Suprapubic skin (tissue), 4 donors: Measurements from ENCODE around the gene TTC23.

Experiments
- CTCF ChIP-seq, 2 donors: fragments of 200-600 bp in 1 of 2; fragments of 450-650 bp in 1 of 2; sonication (generic) in 1 of 2; IDR thresholded peaks; one replicate each; pipeline ENCODE4 v1.5.1; 2016 to 2019; ENCODE audit warnings: antibody characterized with exemption in 2 of 2, mild to moderate bottlenecking in 1 of 2, moderate library complexity in 1 of 2
- EP300 ChIP-seq: sonication (generic); formaldehyde crosslinking; IDR thresholded peaks from one replicate; pipeline ENCODE4 v1.6.1; 2017; ENCODE audit warnings: antibody characterized with exemption
- POLR2A ChIP-seq, 2 donors: fragments of 450-650 bp; IDR thresholded peaks; one replicate each; pipeline ENCODE4 v1.6.1; 2017; ENCODE audit warnings: antibody characterized with exemption in 2 of 2, mild to moderate bottlenecking in 2 of 2, moderate library complexity in 2 of 2
- POLR2AphosphoS5 ChIP-seq, 3 donors: sonication (generic); formaldehyde crosslinking; IDR thresholded peaks; one replicate each; pipeline ENCODE4 v1.6.1; 2017; ENCODE audit warnings: antibody characterized with exemption in 3 of 3

- TF ChIP-seq CTCF (IDR thresholded peaks at IDR 0.05) (no peak), EP300 (no peak), POLR2A (IDR thresholded peaks at IDR 0.05) (no peak), POLR2AphosphoS5 (IDR thresholded peaks at IDR 0.05) (no peak)
These were observed 146.8 kb downstream of the TTC23 start for GRCh38 chr15:99102332-99103235.
